SKM-1 (cell line): ENCODE measurements around the gene GSE1.

ENCODE experiments used
- DNase-seq: peaks from one replicate; lab custom pipeline; 2025; ENCODE audit not compliant: unreplicated experiment; lab: John Stamatoyannopoulos, UW

Gene GSE1

GRCh38 chr16:85616607-85617321 lies 3.6 kb downstream of the GSE1 start:
- DNase-seq = no peak

- DNase-seq = no peak
Observed at GRCh38 chr16:85617948-85618347, 4.8 kb downstream of the GSE1 start.

GRCh38 chr16:85618521-85618920 lies 5.4 kb downstream of the GSE1 start:
- no peak for DNase-seq

- DNase-seq = no peak
Observed at GRCh38 chr16:85619101-85619891, 6.2 kb downstream of the GSE1 start.

- DNase-seq = no peak
Observed at GRCh38 chr16:85620374-85620773, 7.3 kb downstream of the GSE1 start.

GRCh38 chr16:85621698-85622428 lies 8.7 kb downstream of the GSE1 start:
- DNase-seq = no peak

- DNase-seq = no peak
Observed at GRCh38 chr16:85622683-85623082, 9.6 kb downstream of the GSE1 start.

- DNase-seq = no peak
Observed at GRCh38 chr16:85623250-85623649, 10.1 kb downstream of the GSE1 start.

- DNase-seq = no peak
Observed at GRCh38 chr16:85623997-85624601, 11.0 kb downstream of the GSE1 start.

GRCh38 chr16:85624646-85625045 lies 11.5 kb downstream of the GSE1 start:
- no peak for DNase-seq

- no peak for DNase-seq
Observed at GRCh38 chr16:85625053-85625452, 11.9 kb downstream of the GSE1 start.

GRCh38 chr16:85625485-85626117 lies 12.5 kb downstream of the GSE1 start:
- no peak for DNase-seq

- DNase-seq = no peak
Observed at GRCh38 chr16:85626191-85626981, 13.3 kb downstream of the GSE1 start.

GRCh38 chr16:85627089-85627488 lies 14.0 kb downstream of the GSE1 start:
- no peak for DNase-seq

GRCh38 chr16:85627526-85628264 lies 14.6 kb downstream of the GSE1 start:
- no peak for DNase-seq

- no peak for DNase-seq
Observed at GRCh38 chr16:85628265-85628556, 15.1 kb downstream of the GSE1 start.

- DNase-seq = no peak
Observed at GRCh38 chr16:85628645-85629044, 15.5 kb downstream of the GSE1 start.

GRCh38 chr16:85629326-85629725 lies 16.2 kb downstream of the GSE1 start:
- DNase-seq = no peak

GRCh38 chr16:85629853-85630252 lies 16.7 kb downstream of the GSE1 start:
- DNase-seq = no peak

- no peak for DNase-seq
Observed at GRCh38 chr16:85631230-85631629, 18.1 kb downstream of the GSE1 start.
